Mammary epithelial cell (primary cell): Measurements from ENCODE around the gene ZNF570.

Experiments
- EZH2 ChIP-seq: IDR thresholded peaks from 2 replicates; pipeline ENCODE4 v1.6.1; 2012; ENCODE audit warnings: low read length, inconsistent platforms, borderline replicate concordance
- TF ChIP-seq, protein P1 (sequence below), 2 donors: IDR thresholded peaks in 1 of 2; conservative IDR thresholded peaks in 1 of 2; 2 replicates each; pipeline ENCODE4 v1.5.1; 2011 to 2012; ENCODE audit warnings: inconsistent platforms in 2 of 2, low read length in 2 of 2, mild to moderate bottlenecking in 2 of 2, control low read depth in 1 of 2, low read depth in 1 of 2; ENCODE audit not compliant: insufficient read depth in 1 of 2; ENCODE audit errors: extremely low read depth in 1 of 2

DNA sequence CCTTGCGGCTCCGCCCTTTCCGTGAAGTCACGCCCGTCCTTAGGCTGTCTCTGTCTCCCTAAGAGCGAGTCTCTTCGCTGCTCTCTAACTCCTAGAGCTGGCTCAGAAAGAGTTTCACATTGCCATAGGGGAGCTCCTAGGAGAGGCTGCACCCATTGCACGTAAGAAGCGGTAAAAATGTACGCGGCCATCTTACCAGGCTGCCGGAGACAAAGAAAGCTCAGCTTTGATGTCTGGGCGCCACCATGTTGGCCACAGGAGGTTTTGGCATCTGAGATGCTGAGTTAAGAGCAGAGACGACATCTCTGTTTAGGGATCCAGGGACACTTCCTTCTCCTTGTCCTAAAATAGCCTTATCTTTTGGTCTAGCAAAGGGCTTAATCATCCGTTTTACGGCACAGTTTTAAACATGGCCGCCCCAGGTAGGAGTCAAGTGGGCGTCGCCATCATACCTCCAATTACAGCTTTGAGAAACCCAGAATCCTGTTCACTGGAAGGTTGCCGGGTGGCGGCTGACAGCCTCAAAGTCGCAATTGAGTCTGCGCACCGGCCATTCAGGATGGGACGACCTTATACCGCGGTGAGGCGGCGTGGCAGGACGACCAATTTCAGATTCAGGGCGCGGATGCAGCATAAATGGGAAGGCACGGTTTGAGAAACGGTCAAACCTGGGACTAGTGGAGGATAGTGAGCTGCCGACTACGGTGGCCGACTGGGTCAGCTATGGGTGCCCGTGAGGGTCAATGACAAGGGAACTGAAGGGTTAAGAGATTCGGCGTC, 37.4 kb downstream of the ZNF570 start, which contains the start of gene ZNF793:
- no peak for TF ChIP-seq EZH2
- TF ChIP-seq, protein P1, sequence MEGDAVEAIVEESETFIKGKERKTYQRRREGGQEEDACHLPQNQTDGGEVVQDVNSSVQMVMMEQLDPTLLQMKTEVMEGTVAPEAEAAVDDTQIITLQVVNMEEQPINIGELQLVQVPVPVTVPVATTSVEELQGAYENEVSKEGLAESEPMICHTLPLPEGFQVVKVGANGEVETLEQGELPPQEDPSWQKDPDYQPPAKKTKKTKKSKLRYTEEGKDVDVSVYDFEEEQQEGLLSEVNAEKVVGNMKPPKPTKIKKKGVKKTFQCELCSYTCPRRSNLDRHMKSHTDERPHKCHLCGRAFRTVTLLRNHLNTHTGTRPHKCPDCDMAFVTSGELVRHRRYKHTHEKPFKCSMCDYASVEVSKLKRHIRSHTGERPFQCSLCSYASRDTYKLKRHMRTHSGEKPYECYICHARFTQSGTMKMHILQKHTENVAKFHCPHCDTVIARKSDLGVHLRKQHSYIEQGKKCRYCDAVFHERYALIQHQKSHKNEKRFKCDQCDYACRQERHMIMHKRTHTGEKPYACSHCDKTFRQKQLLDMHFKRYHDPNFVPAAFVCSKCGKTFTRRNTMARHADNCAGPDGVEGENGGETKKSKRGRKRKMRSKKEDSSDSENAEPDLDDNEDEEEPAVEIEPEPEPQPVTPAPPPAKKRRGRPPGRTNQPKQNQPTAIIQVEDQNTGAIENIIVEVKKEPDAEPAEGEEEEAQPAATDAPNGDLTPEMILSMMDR (conservative IDR thresholded peaks at IDR 0.05 in 1 of 2, IDR thresholded peaks at IDR 0.05 in 1 of 2; ENCODE audit: extremely low read depth in 1 of 2, insufficient read depth in 1 of 2, low read depth in 1 of 2, low read length in 2 of 2) = no peak
